ENCODE measurements around the gene KCP. TPM values are rescaled to one million over a fixed set of nuclear protein-coding genes. Genes with fewer than 3 reads are reported as not detected.

KCP gene
- under 1 TPM; 0.20 to 0.52 TPM for total RNA-seq

DNA sequence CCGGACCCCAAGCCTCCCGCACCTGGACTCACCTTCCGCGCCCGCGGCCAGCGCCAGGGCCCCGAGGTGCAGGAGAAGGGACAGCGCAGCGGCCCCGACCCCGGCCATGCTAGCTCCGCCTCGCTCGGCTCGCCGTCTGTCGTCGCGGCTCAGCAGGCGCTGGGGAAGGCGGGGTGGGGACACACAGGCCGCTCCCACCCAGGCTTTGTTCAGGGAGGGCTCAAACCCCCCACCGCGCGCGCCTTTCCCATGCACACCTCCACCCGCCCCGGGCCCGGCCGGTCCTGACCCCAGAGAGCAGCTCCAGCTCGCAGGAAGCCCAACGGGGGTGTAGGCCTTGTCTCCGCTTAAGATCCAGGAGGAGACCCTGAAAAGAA lies at the start of gene KCP:
TSS of gene KCP (minus strand) at position 141 of the 377 bp plus-strand sequence. CDS start at position 108, 33 bp downstream.
- no peak for DNase-seq

GRCh38 chr7:128959296-128959695 lies 48.8 kb upstream of the KCP start:
- ATAC-seq, result no peak
- CTCF ChIA-PET, result no interaction called here

More for the DNA sequence above, at the start of gene KCP:
- CTCF ChIA-PET, result interaction anchor here (1.2 kb wide), 1 partner anchor 253 kb away, joined by 3 read pairs; no protein-coding TSS in a partner anchor
- no peak within 1 kb of the TSS for H3K4me3 Mint-ChIP-seq
- H3K4me1 Mint-ChIP-seq, result peaks cover 3% of the 10 kb centered on the region
- ATAC-seq, result no peak
- no peak within 1 kb of the TSS for H3K27ac Mint-ChIP-seq
- no peaks in the 10 kb centered on the region for H3K9me3 Mint-ChIP-seq (ENCODE audit: low read depth)
- H3K27me3 Mint-ChIP-seq, result peaks cover 65% of the 10 kb centered on the region
- H3K36me3 Mint-ChIP-seq, result no peaks in the 10 kb centered on the region

DNA sequence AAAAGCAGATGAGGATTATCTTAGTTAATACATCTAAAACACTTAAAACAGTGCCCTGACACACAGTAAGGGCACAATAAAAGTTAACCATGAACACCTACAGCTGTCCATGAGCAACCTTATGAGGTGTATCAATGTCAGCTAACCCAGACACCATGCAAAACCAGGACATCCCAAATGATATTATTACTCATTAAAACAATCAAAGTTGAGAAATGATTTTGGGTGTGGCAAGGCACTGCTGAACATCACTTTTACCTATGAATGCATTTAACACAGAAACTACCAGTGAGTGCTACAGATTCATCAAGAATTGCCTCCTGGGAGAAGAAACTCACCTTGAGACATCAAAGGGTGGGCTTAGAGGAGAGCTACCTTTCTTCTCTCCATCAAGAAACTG lies 45.5 kb upstream of the KCP start:
- Mint-ChIP-seq H3K27me3 (no peaks in the 10 kb centered on the region), H3K27ac (no peak overlapping the region), H3K9me3 (ENCODE audit: low read depth) (no peaks in the 10 kb centered on the region), H3K4me1 (peaks cover 1% of the 10 kb centered on the region), H3K4me3 (no peak overlapping the region), H3K36me3 (peaks cover 54% of the 10 kb centered on the region)
- no peak for ATAC-seq
- CTCF ChIA-PET, result interaction anchor here (0.5 to 1.3 kb wide), 4 partner anchors 9 to 136 kb away, joined by 3 to 4 read pairs (median 3); no protein-coding TSS in a partner anchor
- DNase-seq, result no peak

More at GRCh38 chr7:128959296-128959695, 48.8 kb upstream of the KCP start:
- Mint-ChIP-seq H3K9me3 (ENCODE audit: low read depth) (no peaks in the 10 kb centered on the region), H3K27ac (no peak overlapping the region), H3K36me3 (peaks cover 59% of the 10 kb centered on the region), H3K4me3 (no peak overlapping the region), H3K4me1 (peaks cover 16% of the 10 kb centered on the region), H3K27me3 (no peaks in the 10 kb centered on the region)
- DNase-seq, result no peak

GRCh38 chr7:128954830-128955802 lies 44.6 kb upstream of the KCP start:
- no peak overlapping the region for H3K4me3 Mint-ChIP-seq
- no peak overlapping the region for H3K27ac Mint-ChIP-seq
- DNase-seq (no peak), ATAC-seq (no peak)
- peaks cover 1% of the 10 kb centered on the region for H3K4me1 Mint-ChIP-seq
- no peaks in the 10 kb centered on the region for H3K27me3 Mint-ChIP-seq
- peaks cover 55% of the 10 kb centered on the region for H3K36me3 Mint-ChIP-seq
- CTCF ChIA-PET, result no interaction called here
- H3K9me3 Mint-ChIP-seq (ENCODE audit: low read depth), result no peaks in the 10 kb centered on the region

- H3K36me3 Mint-ChIP-seq, result peaks cover 48% of the 10 kb centered on the region
- no peaks in the 10 kb centered on the region for H3K27me3 Mint-ChIP-seq
- no peak overlapping the region for H3K4me3 Mint-ChIP-seq
- H3K27ac Mint-ChIP-seq, result no peak overlapping the region
- CTCF ChIA-PET, result no interaction called here
- ATAC-seq (no peak), DNase-seq (no peak)
- H3K9me3 Mint-ChIP-seq (ENCODE audit: low read depth), result no peaks in the 10 kb centered on the region
- H3K4me1 Mint-ChIP-seq, result peaks cover 1% of the 10 kb centered on the region
Measured at GRCh38 chr7:128954150-128954549, 43.6 kb upstream of the KCP start.

DNA sequence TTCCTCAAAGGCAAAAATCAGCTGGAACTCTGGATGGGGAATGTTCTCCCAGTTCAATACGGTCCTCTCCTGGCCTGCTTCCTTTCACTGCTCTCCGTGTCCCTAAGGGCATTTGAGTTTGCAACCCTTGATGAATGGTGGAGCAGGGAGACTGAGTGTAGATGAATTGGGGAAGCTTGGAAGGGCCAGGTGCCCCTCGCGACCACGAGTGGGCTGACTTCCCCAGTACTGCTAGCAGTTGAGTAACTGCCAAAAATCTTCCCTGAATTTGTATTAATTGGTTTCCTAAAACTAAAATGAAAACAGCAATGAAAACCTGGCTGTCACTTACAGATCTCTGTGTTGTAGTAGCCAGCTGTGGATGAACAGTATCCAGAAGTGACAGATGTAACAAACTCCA lies 40.8 kb upstream of the KCP start:
- Mint-ChIP-seq H3K27me3 (no peaks in the 10 kb centered on the region), H3K4me3 (no peak overlapping the region), H3K9me3 (ENCODE audit: low read depth) (no peaks in the 10 kb centered on the region), H3K4me1 (peaks cover 1% of the 10 kb centered on the region), H3K27ac (no peak overlapping the region), H3K36me3 (peaks cover 28% of the 10 kb centered on the region)
- CTCF ChIA-PET, result interaction anchor here (0.6 to 1.6 kb wide), 2 partner anchors 140 to 333 kb away, joined by 4 to 5 read pairs; no protein-coding TSS in a partner anchor
- no peak for ATAC-seq
- no peak for DNase-seq

GRCh38 chr7:128948976-128949760 lies 38.7 kb upstream of the KCP start:
- peaks cover 1% of the 10 kb centered on the region for H3K4me1 Mint-ChIP-seq
- CTCF ChIA-PET, result interaction anchor here (1.0 to 2.5 kb wide), 4 partner anchors 8 to 142 kb away, joined by 3 to 6 read pairs (median 4); no protein-coding TSS in a partner anchor
- no peak overlapping the region for H3K4me3 Mint-ChIP-seq
- H3K27ac Mint-ChIP-seq, result no peak overlapping the region
- no peaks in the 10 kb centered on the region for H3K9me3 Mint-ChIP-seq (ENCODE audit: low read depth)
- ATAC-seq, result no peak
- peaks cover 18% of the 10 kb centered on the region for H3K36me3 Mint-ChIP-seq
- H3K27me3 Mint-ChIP-seq, result no peaks in the 10 kb centered on the region
- no peak for DNase-seq

GRCh38 chr7:128948312-128948973 lies 37.9 kb upstream of the KCP start:
- CTCF ChIA-PET, result interaction anchor here (0.7 to 2.5 kb wide), 6 partner anchors 10 to 143 kb away, joined by 3 to 6 read pairs (median 4); partner anchors contain the start of gene IRF5
- H3K4me1 Mint-ChIP-seq, result peaks cover 1% of the 10 kb centered on the region
- ATAC-seq, result no peak
- peaks cover 12% of the 10 kb centered on the region for H3K36me3 Mint-ChIP-seq
- no peaks in the 10 kb centered on the region for H3K9me3 Mint-ChIP-seq (ENCODE audit: low read depth)
- no peak overlapping the region for H3K4me3 Mint-ChIP-seq
- no peak overlapping the region for H3K27ac Mint-ChIP-seq
- DNase-seq, result no peak
- H3K27me3 Mint-ChIP-seq, result no peaks in the 10 kb centered on the region

GRCh38 chr7:128947854-128948253 lies 37.3 kb upstream of the KCP start:
- no peak overlapping the region for H3K4me3 Mint-ChIP-seq
- H3K9me3 Mint-ChIP-seq (ENCODE audit: low read depth), result no peaks in the 10 kb centered on the region
- CTCF ChIA-PET, result interaction anchor here (0.7 to 2.5 kb wide), 8 partner anchors 10 to 144 kb away, joined by 3 to 6 read pairs (median 4); partner anchors contain the start of gene IRF5
- peaks cover 1% of the 10 kb centered on the region for H3K4me1 Mint-ChIP-seq
- no peak overlapping the region for H3K27ac Mint-ChIP-seq
- H3K27me3 Mint-ChIP-seq, result no peaks in the 10 kb centered on the region
- DNase-seq (no peak), ATAC-seq (no peak)
- peaks cover 9% of the 10 kb centered on the region for H3K36me3 Mint-ChIP-seq

DNA sequence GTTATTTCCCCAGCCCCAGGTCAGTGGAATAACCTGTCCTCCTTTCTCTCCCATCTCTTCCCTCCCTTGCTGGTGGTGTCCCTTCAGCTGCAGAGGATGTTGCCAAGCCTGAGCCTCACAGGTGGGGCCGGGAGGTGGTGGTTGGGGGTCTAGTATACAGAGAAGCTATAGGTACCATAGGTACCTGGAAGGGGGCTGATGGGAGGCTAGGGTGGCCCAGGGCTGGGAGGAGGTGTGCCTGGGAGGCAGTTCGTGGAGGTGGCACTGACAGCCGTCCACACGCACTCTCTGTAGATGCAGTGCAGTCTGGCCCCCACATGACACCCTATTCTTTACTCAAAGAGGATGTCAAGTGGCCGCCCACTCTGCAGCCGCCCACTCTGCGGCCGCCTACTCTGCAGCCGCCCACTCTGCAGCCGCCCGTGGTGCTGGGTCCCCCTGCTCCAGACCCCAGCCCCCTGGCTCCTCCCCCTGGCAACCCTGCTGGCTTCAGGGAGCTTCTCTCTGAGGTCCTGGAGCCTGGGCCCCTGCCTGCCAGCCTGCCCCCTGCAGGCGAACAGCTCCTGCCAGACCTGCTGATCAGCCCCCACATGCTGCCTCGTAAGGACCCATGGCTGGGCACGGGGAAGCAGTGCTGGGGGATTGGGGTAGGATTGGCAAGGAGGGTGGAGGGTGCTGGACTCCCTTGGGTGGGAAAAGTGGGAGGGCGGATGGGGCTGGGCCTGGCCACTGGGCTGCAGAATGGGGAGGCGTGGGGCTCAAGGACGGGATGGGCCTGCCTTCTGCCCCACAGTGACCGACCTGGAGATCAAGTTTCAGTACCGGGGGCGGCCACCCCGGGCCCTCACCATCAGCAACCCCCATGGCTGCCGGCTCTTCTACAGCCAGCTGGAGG lies 36.7 kb upstream of the KCP start:
- H3K27me3 Mint-ChIP-seq, result no peaks in the 10 kb centered on the region
- CTCF ChIA-PET, result interaction anchor here (0.6 to 2.5 kb wide), 11 partner anchors 9 to 144 kb away, joined by 3 to 6 read pairs (median 3); partner anchors contain the start of gene IRF5
- no peaks in the 10 kb centered on the region for H3K9me3 Mint-ChIP-seq (ENCODE audit: low read depth)
- peaks cover 5% of the 10 kb centered on the region for H3K36me3 Mint-ChIP-seq
- DNase-seq (no peak), ATAC-seq (no peak)
- H3K27ac Mint-ChIP-seq, result no peak overlapping the region
- H3K4me3 Mint-ChIP-seq, result no peak overlapping the region
- no peaks in the 10 kb centered on the region for H3K4me1 Mint-ChIP-seq

GRCh38 chr7:128945668-128946366 lies 35.3 kb upstream of the KCP start:
- ATAC-seq, result no peak
- no peaks in the 10 kb centered on the region for H3K27me3 Mint-ChIP-seq
- no peak for DNase-seq
- no peak overlapping the region for H3K27ac Mint-ChIP-seq
- H3K36me3 Mint-ChIP-seq, result peaks cover 2% of the 10 kb centered on the region
- no peak overlapping the region for H3K4me3 Mint-ChIP-seq
- CTCF ChIA-PET, result interaction anchor here (0.9 to 1.2 kb wide), 2 partner anchors 11 to 61 kb away, joined by 3 read pairs; no protein-coding TSS in a partner anchor
- peaks cover 8% of the 10 kb centered on the region for H3K4me1 Mint-ChIP-seq
- H3K9me3 Mint-ChIP-seq (ENCODE audit: low read depth), result no peaks in the 10 kb centered on the region
